ENCODE results near the gene BMP8A.

The BMP8A gene

DNA sequence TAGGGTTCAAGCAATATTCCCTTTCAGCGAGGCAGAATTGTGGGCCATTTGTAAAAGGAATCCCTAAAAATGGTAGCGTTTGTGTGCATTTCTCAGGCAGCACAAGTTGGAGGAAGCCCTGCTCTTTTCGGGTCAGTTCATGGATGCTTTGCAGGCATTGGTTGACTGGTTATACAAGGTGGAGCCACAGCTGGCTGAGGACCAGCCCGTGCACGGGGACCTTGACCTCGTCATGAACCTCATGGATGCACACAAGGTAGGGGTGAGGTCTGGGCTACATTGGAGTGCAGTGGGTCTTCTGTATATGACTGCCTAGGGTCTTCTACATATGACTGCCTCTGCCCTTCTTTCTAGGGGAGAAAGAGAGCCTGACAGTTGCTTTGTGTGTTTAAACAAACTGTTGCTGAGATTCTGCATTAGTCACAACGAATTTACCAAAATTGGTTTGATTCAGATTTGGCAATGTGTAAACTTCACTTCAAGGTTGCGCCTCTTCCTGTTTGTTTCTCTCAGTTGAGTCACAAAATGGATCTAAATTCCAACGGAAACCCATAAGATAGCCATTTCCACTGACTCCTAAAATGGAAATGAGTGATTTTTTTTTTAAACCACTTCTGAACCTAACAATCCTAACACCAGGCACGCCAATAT, 40.4 kb upstream of the BMP8A start:
- no peaks in the 10 kb centered on the region for H3K4me1 ChIP-seq (ENCODE audit: control insufficient read depth, insufficient read depth, low read length)
- no peak overlapping the region for H3K4me3 ChIP-seq (ENCODE audit: low read depth, low read length)
- H3K27ac ChIP-seq (ENCODE audit: extremely low read depth, low read depth, low read length) = no peak overlapping the region
- no peaks in the 10 kb centered on the region for H3K9me3 ChIP-seq (ENCODE audit: control insufficient read depth, insufficient read depth, low read depth, low read length)
- TF ChIP-seq, protein P1, sequence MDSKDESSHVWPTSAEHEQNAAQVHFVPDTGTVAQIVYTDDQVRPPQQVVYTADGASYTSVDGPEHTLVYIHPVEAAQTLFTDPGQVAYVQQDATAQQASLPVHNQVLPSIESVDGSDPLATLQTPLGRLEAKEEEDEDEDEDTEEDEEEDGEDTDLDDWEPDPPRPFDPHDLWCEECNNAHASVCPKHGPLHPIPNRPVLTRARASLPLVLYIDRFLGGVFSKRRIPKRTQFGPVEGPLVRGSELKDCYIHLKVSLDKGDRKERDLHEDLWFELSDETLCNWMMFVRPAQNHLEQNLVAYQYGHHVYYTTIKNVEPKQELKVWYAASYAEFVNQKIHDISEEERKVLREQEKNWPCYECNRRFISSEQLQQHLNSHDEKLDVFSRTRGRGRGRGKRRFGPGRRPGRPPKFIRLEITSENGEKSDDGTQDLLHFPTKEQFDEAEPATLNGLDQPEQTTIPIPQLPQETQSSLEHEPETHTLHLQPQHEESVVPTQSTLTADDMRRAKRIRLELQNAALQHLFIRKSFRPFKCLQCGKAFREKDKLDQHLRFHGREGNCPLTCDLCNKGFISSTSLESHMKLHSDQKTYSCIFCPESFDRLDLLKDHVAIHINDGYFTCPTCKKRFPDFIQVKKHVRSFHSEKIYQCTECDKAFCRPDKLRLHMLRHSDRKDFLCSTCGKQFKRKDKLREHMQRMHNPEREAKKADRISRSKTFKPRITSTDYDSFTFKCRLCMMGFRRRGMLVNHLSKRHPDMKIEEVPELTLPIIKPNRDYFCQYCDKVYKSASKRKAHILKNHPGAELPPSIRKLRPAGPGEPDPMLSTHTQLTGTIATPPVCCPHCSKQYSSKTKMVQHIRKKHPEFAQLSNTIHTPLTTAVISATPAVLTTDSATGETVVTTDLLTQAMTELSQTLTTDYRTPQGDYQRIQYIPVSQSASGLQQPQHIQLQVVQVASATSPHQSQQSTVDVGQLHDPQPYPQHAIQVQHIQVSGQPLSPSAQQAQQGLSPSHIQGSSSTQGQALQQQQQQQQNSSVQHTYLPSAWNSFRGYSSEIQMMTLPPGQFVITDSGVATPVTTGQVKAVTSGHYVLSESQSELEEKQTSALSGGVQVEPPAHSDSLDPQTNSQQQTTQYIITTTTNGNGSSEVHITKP (tag by site-specific recombination; IDR thresholded peaks at IDR 0.05) = no peak
- TF ChIP-seq ZNF768 (tag by site-specific recombination; IDR thresholded peaks at IDR 0.05) (no peak), ZNF670 (tag by site-specific recombination; IDR thresholded peaks at IDR 0.05; ENCODE audit: low read depth) (no peak), ZNF544 (tag by site-specific recombination; IDR thresholded peaks at IDR 0.05) (no peak), ZNF302 (tag by site-specific recombination; IDR thresholded peaks at IDR 0.05; ENCODE audit: low read depth) (no peak), ZNF837 (tag by site-specific recombination; IDR thresholded peaks at IDR 0.05) (no peak), ZNF561 (tag by site-specific recombination; IDR thresholded peaks at IDR 0.05; ENCODE audit: borderline replicate concordance) (no peak), SP2 (tag by site-specific recombination; IDR thresholded peaks at IDR 0.05) (no peak), MYNN (tag by site-specific recombination; IDR thresholded peaks at IDR 0.05; ENCODE audit: borderline replicate concordance) (no peak), KLF8 (tag by site-specific recombination; IDR thresholded peaks at IDR 0.05) (no peak), MEIS1 (CRISPR knock-in tag; IDR thresholded peaks at IDR 0.05; ENCODE audit: borderline replicate concordance) (no peak), ZNF239 (tag by site-specific recombination; IDR thresholded peaks at IDR 0.05) (no peak), ZNF514 (tag by site-specific recombination; IDR thresholded peaks at IDR 0.05) (no peak), ZNF292 (tag by site-specific recombination; IDR thresholded peaks at IDR 0.05; ENCODE audit: borderline replicate concordance, low read depth) (no peak)
- TF ChIP-seq, protein P2, sequence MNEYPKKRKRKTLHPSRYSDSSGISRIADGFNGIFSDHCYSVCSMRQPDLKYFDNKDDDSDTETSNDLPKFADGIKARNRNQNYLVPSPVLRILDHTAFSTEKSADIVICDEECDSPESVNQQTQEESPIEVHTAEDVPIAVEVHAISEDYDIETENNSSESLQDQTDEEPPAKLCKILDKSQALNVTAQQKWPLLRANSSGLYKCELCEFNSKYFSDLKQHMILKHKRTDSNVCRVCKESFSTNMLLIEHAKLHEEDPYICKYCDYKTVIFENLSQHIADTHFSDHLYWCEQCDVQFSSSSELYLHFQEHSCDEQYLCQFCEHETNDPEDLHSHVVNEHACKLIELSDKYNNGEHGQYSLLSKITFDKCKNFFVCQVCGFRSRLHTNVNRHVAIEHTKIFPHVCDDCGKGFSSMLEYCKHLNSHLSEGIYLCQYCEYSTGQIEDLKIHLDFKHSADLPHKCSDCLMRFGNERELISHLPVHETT (tag by site-specific recombination; IDR thresholded peaks at IDR 0.05) = no peak
- TF ChIP-seq, protein P3, sequence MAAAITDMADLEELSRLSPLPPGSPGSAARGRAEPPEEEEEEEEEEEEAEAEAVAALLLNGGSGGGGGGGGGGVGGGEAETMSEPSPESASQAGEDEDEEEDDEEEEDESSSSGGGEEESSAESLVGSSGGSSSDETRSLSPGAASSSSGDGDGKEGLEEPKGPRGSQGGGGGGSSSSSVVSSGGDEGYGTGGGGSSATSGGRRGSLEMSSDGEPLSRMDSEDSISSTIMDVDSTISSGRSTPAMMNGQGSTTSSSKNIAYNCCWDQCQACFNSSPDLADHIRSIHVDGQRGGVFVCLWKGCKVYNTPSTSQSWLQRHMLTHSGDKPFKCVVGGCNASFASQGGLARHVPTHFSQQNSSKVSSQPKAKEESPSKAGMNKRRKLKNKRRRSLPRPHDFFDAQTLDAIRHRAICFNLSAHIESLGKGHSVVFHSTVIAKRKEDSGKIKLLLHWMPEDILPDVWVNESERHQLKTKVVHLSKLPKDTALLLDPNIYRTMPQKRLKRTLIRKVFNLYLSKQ (tag by site-specific recombination; IDR thresholded peaks at IDR 0.05; ENCODE audit: borderline replicate concordance) = no peak
- TF ChIP-seq, protein P4, sequence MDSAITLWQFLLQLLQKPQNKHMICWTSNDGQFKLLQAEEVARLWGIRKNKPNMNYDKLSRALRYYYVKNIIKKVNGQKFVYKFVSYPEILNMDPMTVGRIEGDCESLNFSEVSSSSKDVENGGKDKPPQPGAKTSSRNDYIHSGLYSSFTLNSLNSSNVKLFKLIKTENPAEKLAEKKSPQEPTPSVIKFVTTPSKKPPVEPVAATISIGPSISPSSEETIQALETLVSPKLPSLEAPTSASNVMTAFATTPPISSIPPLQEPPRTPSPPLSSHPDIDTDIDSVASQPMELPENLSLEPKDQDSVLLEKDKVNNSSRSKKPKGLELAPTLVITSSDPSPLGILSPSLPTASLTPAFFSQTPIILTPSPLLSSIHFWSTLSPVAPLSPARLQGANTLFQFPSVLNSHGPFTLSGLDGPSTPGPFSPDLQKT (IDR thresholded peaks at IDR 0.05; ENCODE audit: borderline replicate concordance, low read depth, low read length) = no peak
- TF ChIP-seq, protein P5, sequence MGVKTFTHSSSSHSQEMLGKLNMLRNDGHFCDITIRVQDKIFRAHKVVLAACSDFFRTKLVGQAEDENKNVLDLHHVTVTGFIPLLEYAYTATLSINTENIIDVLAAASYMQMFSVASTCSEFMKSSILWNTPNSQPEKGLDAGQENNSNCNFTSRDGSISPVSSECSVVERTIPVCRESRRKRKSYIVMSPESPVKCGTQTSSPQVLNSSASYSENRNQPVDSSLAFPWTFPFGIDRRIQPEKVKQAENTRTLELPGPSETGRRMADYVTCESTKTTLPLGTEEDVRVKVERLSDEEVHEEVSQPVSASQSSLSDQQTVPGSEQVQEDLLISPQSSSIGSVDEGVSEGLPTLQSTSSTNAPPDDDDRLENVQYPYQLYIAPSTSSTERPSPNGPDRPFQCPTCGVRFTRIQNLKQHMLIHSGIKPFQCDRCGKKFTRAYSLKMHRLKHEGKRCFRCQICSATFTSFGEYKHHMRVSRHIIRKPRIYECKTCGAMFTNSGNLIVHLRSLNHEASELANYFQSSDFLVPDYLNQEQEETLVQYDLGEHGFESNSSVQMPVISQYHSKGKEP (tag by site-specific recombination; IDR thresholded peaks at IDR 0.05) = no peak
- ChIA-PET CTCF (interaction anchor here (0.6 kb wide), 1 partner anchor 207 kb away, joined by 4 read pairs; no protein-coding TSS in a partner anchor), POLR2A (no interaction called here)
- peaks cover 58 to 96% of the 10 kb centered on the region in 2 experiments for H3K36me3 ChIP-seq (ENCODE audit: control insufficient read depth in 2 of 2, insufficient read depth in 1 of 2, low read length in 2 of 2)

All from HEK293 (cell line).